Left lung (tissue), 10 donors: ENCODE data around the gene NOL4. TPM values are rescaled to one million over a fixed set of nuclear protein-coding genes. Genes with fewer than 3 reads are reported as not detected.
"Not testable (repeated sequence)": the region's sequence is repeated elsewhere in the genome, so short reads cannot be mapped to it uniquely, and the experiment has no call there.

ENCODE experiments used
- ATAC-seq: fragments of 200-7000 bp; cut with Tn5 transposase; one replicate; pipeline ENCODE4 v1.9.1; 2020; ENCODE audit warnings: moderate library complexity
- DNase-seq, 4 donors: peaks; one replicate each; pipeline ENCODE4 v3.0.0-alpha.2; 2013 to 2020
- H3K27ac ChIP-seq, 2 donors: fragments of 200-600 bp; sonication (generic) in 1 of 2; one replicate each; pipeline versions ENCODE4 v1.5.0 to v1.8.0; 2020 to 2021
- H3K27me3 ChIP-seq, 2 donors: fragments of 200-600 bp; sonication (generic) in 1 of 2; one replicate each; pipeline versions ENCODE4 v1.5.0 to v1.8.0; 2020 to 2021
- H3K36me3 ChIP-seq, 2 donors: fragments of 200-600 bp; sonication (generic) in 1 of 2; one replicate each; pipeline versions ENCODE4 v1.5.0 to v1.8.0; 2020 to 2021
- H3K4me1 ChIP-seq, 2 donors: fragments of 200-600 bp; one replicate each; pipeline ENCODE4 v1.8.0; 2021
- H3K4me3 ChIP-seq, 2 donors: fragments of 200-600 bp; sonication (generic) in 1 of 2; one replicate each; pipeline versions ENCODE4 v1.5.0 to v1.8.0; 2020 to 2021; ENCODE audit warnings: mild to moderate bottlenecking in 1 of 2
- H3K9me3 ChIP-seq, 2 donors: fragments of 200-600 bp; sonication (generic) in 1 of 2; one replicate each; pipeline versions ENCODE4 v1.5.0 to v1.8.0; 2020 to 2021
- CTCF ChIP-seq, 2 donors: fragments of 200-600 bp; sonication (generic) in 1 of 2; IDR thresholded peaks; one replicate each; pipeline versions ENCODE4 v1.5.0 to v1.8.0; 2021; ENCODE audit warnings: antibody characterized with exemption in 2 of 2
- intact Hi-C, 2 donors: fragments of 100-400 bp; cut with DNase I; formaldehyde crosslinking; loops; one replicate each; pipeline versions ENCODE4 v1.11.2 to v1.14.2; 2022
- polyA plus RNA-seq, 6 donors: library from polyadenylated mRNA; unstranded; fragments of 120-200 nt; gene quantifications; one replicate each; pipeline ENCODE4 v1.2.1, GENCODE V29; 2013; ENCODE audit not compliant: insufficient read length in 6 of 6
- total RNA-seq, 2 donors: library from RNA; stranded (reverse); fragmentation: NEBNext Ultra II Directional; extraction: Animal tissue kit (Norgen Biotek cat#: 25700); gene quantifications; one replicate each; pipeline ENCODE4 v1.2.1, GENCODE V29; 2021
- donor health status: DM: no; HTN: yes; CAD: no.
- donor health status: DM: no; HTN: no; CAD: no.

Gene NOL4
- total and polyA plus RNA-seq, 8 donors = 1.1 to 3.2 (median 1.8) TPM; not detected in 2

GRCh38 chr18:34251919-34252318 is 27.2 kb upstream of the NOL4 start:
- H3K9me3 ChIP-seq = peaks cover 0 to 22% of the 10 kb centered on the region in 2 donors
- TF ChIP-seq CTCF (IDR thresholded peaks at IDR 0.05) = no peak
- H3K4me3 ChIP-seq = no peak overlapping the region
- intact Hi-C loops = no loop called here
- ATAC-seq (no peak), DNase-seq (no peak)
- no peaks in the 10 kb centered on the region for H3K27me3 ChIP-seq
- H3K27ac ChIP-seq = no peak overlapping the region
- no peaks in the 10 kb centered on the region for H3K4me1 ChIP-seq
- no peaks in the 10 kb centered on the region for H3K36me3 ChIP-seq

- Histone ChIP-seq H3K4me3 (no peak overlapping the region), H3K36me3 (no peaks in the 10 kb centered on the region), H3K27ac (no peak overlapping the region), H3K27me3 (no peaks in the 10 kb centered on the region), H3K4me1 (no peaks in the 10 kb centered on the region), H3K9me3 (peaks cover 0 to 25% of the 10 kb centered on the region in 2 donors)
- intact Hi-C loops = no loop called here
- TF ChIP-seq CTCF (IDR thresholded peaks at IDR 0.05) = no peak
- no peak for ATAC-seq
- no peak for DNase-seq
Observed at GRCh38 chr18:34248727-34249126, 24.0 kb upstream of the NOL4 start.

- intact Hi-C loops = no loop called here
- peaks cover 0 to 20% of the 10 kb centered on the region in 2 donors for H3K9me3 ChIP-seq
- TF ChIP-seq CTCF (IDR thresholded peaks at IDR 0.05) = no peak
Observed at GRCh38 chr18:34242739-34243138, 18.0 kb upstream of the NOL4 start.

GRCh38 chr18:34233781-34234388 is 9.2 kb upstream of the NOL4 start:
- H3K4me3 ChIP-seq, H3K4me1 ChIP-seq, ATAC-seq, H3K27ac ChIP-seq, H3K36me3 ChIP-seq, H3K27me3 ChIP-seq, intact Hi-C loops: not testable (repeated sequence)
- peaks cover 0 to 14% of the 10 kb centered on the region in 2 donors for H3K9me3 ChIP-seq
- peak in 1 of 4 donors; percentile 72 for DNase-seq

More at GRCh38 chr18:34242739-34243138, 18.0 kb upstream of the NOL4 start:
- H3K36me3 ChIP-seq = no peaks in the 10 kb centered on the region
- no peak overlapping the region for H3K4me3 ChIP-seq
- no peaks in the 10 kb centered on the region for H3K4me1 ChIP-seq
- no peak for DNase-seq
- H3K27me3 ChIP-seq = no peaks in the 10 kb centered on the region
- no peak for ATAC-seq
- H3K27ac ChIP-seq = no peak overlapping the region

- peaks cover 5 to 17% of the 10 kb centered on the region in 2 donors for H3K4me1 ChIP-seq
- peaks cover 52 to 69% of the 10 kb centered on the region in 2 donors for H3K27me3 ChIP-seq
- DNase-seq = no peak
- no peak overlapping the region for H3K4me3 ChIP-seq
- intact Hi-C loops = loop anchor here in 1 of 2 donors (10.0 kb wide), 1 partner anchor 590 kb away; no protein-coding TSS in a partner anchor
- ATAC-seq = no peak
- H3K9me3 ChIP-seq = no peaks in the 10 kb centered on the region
- no peak overlapping the region for H3K27ac ChIP-seq
- H3K36me3 ChIP-seq = no peaks in the 10 kb centered on the region
- TF ChIP-seq CTCF (IDR thresholded peaks at IDR 0.05) = no peak
Observed at GRCh38 chr18:34225218-34225553, 473 bp upstream of the NOL4 start.
